ENCODE results near the gene TSG101. TPM values are rescaled to one million over a fixed set of nuclear protein-coding genes. Genes with fewer than 3 reads are reported as not detected.

TSG101 gene
- total and polyA plus RNA-seq, 2 donors from 2014 or later, result 61.3 to 91.7 TPM

- FAIRE-seq, result no peak
- H3K36me3 ChIP-seq (ENCODE audit: control insufficient read depth in 2 of 3, insufficient read depth in 3 of 3, low read length in 3 of 3), result peaks cover 0 to 24% (median 7%) of the 10 kb centered on the region in 3 donors
- intact Hi-C loops (cut with DNase I), result no loop called here
Measured at GRCh38 chr11:18540207-18541009, 13.7 kb upstream of the TSG101 start.

GRCh38 chr11:18536209-18536608, 9.5 kb upstream of the TSG101 start:
- Histone ChIP-seq H3K4me3 (ENCODE audit: low read length in 3 of 3) (no peak overlapping the region), H3K27ac (ENCODE audit: low read depth in 2 of 2, low read length in 2 of 2) (no peak overlapping the region), H3K27me3 (ENCODE audit: control insufficient read depth, insufficient read depth, low read length) (no peaks in the 10 kb centered on the region), H3K9ac (ENCODE audit: low read length in 3 of 3) (no peak overlapping the region), H3K4me1 (ENCODE audit: control insufficient read depth in 2 of 3, insufficient read depth in 2 of 3, low read depth in 1 of 3, low read length in 3 of 3) (no peaks in the 10 kb centered on the region), H3K36me3 (ENCODE audit: control insufficient read depth in 2 of 3, insufficient read depth in 3 of 3, low read length in 3 of 3) (peaks cover 0 to 7% (median 3%) of the 10 kb centered on the region in 3 donors), H3K9me3 (ENCODE audit: control insufficient read depth in 2 of 3, insufficient read depth in 1 of 3, low read length in 3 of 3) (no peaks in the 10 kb centered on the region)
- no peak for TF ChIP-seq CTCF (IDR thresholded peaks at IDR 0.05; ENCODE audit: borderline replicate concordance, extremely low read depth, insufficient read depth)
- no peak for FAIRE-seq
- no peak for DNase-seq
- intact Hi-C loops (cut with DNase I), result no loop called here

More at GRCh38 chr11:18540207-18541009, 13.7 kb upstream of the TSG101 start:
- peak; percentile 37 for TF ChIP-seq CTCF (IDR thresholded peaks at IDR 0.05; ENCODE audit: borderline replicate concordance, extremely low read depth, insufficient read depth)
- DNase-seq, result peak in 2 of 5 donors; percentile 13 to 33
- Histone ChIP-seq H3K4me1 (ENCODE audit: control insufficient read depth in 2 of 3, insufficient read depth in 2 of 3, low read depth in 1 of 3, low read length in 3 of 3) (no peaks in the 10 kb centered on the region), H3K9me3 (ENCODE audit: control insufficient read depth in 2 of 3, insufficient read depth in 1 of 3, low read length in 3 of 3) (no peaks in the 10 kb centered on the region), H3K9ac (ENCODE audit: low read length in 3 of 3) (no peak overlapping the region), H3K27me3 (ENCODE audit: control insufficient read depth, insufficient read depth, low read length) (no peaks in the 10 kb centered on the region), H3K27ac (ENCODE audit: low read depth in 2 of 2, low read length in 2 of 2) (no peak overlapping the region), H3K4me3 (ENCODE audit: low read length in 3 of 3) (no peak overlapping the region)

- Histone ChIP-seq H3K4me1 (ENCODE audit: control insufficient read depth in 2 of 3, insufficient read depth in 2 of 3, low read depth in 1 of 3, low read length in 3 of 3) (peaks cover 0 to 2% (median 0%) of the 10 kb centered on the region in 3 donors), H3K27me3 (ENCODE audit: control insufficient read depth, insufficient read depth, low read length) (no peaks in the 10 kb centered on the region), H3K9me3 (ENCODE audit: control insufficient read depth in 2 of 3, insufficient read depth in 1 of 3, low read length in 3 of 3) (no peaks in the 10 kb centered on the region), H3K4me3 (ENCODE audit: low read length in 3 of 3) (no peak overlapping the region), H3K36me3 (ENCODE audit: control insufficient read depth in 2 of 3, insufficient read depth in 3 of 3, low read length in 3 of 3) (peaks cover 0 to 3% (median 0%) of the 10 kb centered on the region in 3 donors), H3K9ac (ENCODE audit: low read length in 3 of 3) (no peak overlapping the region), H3K27ac (ENCODE audit: low read depth in 2 of 2, low read length in 2 of 2) (no peak overlapping the region)
- no peak for TF ChIP-seq CTCF (IDR thresholded peaks at IDR 0.05; ENCODE audit: borderline replicate concordance, extremely low read depth, insufficient read depth)
- FAIRE-seq (no peak), DNase-seq (no peak)
- intact Hi-C loops (cut with DNase I), result no loop called here
Measured at GRCh38 chr11:18534245-18534644, 7.5 kb upstream of the TSG101 start.
